HS-27A (cell line): ENCODE measurements around the gene NUDT6.
A peak's percentile ranks its signal among the peaks of the same experiment; 100 is the strongest.
"Not testable (repeated sequence)": the region's sequence is repeated elsewhere in the genome, so short reads cannot be mapped to it uniquely, and the experiment has no call there.

Experiments used
- DNase-seq: peaks from one replicate; pipeline ENCODE4 v3.0.0-alpha.2; 2012; ENCODE audit warnings: low read depth, missing footprints

NUDT6 gene, protein sequence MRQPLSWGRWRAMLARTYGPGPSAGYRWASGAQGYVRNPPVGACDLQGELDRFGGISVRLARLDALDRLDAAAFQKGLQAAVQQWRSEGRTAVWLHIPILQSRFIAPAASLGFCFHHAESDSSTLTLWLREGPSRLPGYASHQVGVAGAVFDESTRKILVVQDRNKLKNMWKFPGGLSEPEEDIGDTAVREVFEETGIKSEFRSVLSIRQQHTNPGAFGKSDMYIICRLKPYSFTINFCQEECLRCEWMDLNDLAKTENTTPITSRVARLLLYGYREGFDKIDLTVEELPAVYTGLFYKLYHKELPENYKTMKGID

DNA sequence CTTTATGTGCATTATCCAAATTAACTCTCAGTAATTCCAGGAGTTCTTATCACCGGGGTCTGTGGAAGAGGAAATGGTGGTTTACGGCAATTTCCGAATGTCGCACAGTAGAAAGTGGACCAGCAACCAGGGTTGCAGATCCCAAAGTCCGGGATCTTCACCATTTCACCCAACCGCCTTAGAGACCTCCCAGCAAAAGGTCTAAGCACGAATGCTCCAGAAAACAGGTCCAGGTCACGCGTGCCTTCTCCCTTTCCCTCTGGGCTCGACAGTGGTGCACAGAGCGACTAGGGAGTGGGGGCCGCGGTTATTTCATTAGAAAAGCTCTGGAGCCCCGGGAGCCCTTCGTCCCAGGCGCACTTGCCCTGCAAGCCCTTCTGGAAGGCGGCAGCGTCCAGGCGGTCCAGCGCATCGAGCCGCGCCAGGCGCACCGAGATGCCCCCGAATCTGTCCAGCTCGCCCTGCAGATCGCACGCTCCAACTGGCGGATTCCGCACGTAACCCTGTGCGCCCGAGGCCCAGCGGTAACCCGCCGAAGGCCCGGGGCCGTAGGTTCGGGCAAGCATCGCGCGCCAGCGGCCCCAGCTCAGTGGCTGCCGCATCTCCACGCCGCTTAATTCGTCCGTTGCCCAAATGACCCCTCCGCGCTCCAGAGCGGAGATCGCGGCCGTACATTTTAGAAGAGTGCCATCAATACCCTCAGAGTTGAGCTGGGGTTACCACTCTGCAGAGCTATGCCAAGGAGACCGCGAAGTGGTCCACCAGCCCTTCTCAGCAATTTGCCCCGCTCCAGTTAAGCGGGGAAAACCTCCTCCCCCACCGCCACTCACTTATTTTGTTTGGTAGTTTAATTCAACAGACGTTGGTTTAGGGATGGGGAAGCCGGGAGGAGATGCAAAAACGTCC, at the start of gene NUDT6:
TSS of gene NUDT6 (minus strand) at position 627 of the 906 bp plus-strand sequence. CDS start at position 602, 25 bp downstream.
- peak; percentile 41 for DNase-seq

DNA sequence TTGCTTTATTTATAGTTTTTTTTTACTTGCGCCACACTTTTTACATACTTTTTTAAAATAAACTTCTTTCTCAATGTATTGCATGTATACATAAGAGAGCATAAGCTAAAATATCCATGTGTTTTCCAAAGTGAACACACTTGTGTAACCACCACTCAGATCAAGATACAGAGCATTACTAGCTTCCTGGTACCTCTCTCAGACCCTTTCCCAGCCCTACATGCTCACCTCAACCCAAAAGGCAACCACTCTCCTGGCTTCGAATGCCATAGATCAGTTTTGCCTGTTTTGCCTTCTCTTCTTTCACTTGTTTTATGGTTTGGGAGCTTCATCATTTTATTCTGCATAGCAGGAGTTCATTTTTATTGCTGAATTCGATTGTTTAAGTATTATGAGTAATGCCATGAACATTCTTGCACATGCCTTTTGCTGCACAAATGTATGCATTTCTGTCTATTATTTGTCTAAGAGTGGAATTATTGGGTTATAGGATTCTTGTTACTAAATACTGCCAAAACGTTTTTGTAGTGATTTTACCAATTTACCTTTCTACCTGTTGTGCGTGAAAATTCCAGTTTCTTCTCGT, 45.9 kb upstream of the NUDT6 start:
- DNase-seq = no peak

DNA sequence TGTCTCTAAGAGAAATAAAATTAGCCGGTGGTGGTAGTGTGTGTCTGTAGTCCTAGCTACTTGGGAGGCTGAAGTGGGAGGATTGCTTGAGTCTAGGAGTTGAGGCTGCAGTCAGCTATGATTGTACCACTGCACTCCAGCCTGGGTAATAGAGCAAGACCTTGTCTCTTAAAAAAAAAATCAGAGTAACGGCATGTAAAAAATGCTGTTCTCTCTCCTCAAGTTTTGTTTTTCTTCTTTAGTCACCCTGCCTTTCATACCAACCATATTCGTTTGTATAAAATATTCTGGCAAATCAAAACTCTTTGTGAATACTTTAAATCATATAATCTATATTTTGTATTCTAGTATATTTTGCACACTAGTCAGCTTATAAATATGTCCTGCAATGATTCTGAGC, 44.8 kb upstream of the NUDT6 start:
- no peak for DNase-seq

DNA sequence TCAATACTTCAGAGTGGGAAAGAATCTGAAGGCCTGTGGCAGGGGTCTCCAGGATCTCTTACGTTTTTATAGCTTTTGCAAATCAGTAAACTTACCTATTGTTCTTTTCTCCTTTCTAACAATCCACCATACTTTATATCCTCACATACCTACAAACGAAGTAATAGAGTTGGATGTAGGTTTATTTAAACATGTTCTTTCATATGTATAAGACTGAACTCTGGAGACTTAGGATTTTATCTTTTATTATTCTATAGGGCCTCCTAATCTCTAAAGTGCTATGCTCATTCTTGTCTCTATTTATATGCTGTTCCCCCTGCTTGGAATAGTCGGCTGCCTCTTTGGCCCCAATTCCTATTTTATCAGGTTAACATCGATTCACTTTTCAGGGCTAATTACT, 43.8 kb upstream of the NUDT6 start:
- no peak for DNase-seq

DNA sequence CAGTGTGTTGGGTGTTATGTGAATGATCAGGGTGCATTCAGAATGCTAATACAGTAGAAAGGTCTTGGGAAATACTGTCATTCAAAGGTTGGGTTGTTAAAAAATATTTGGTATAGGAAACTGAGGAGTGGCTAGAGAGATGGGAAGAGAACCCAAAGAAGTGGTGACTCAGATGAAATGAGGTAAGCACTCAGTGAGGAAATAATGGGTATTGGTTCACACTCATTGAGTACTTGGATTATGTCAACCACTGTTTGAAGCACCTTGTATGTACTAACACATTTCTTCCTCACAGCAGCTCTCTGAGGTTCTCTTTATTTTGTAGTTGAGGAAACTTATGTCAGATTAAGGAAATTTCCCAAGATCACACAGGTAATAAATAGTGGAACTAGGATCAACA, 40.8 kb upstream of the NUDT6 start:
- no peak for DNase-seq

DNA sequence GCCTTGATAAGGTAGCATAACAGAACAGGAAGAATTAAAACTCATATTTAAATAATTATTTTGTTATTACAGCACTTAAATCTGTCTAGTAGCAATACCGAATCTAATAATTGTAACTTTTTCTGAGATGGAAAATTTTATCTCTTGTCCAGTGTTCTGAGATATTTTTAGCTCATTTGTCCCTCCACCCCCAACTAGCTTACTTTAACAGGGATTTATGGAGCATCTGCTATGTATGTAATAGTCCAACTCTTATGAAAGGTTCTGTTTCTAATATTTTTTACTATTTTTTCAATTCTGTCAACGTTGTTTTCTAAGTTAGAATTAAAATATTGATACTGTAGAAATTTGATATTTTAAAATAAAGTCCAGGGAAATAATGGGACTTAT, 38.2 kb upstream of the NUDT6 start:
- DNase-seq = no peak

DNA sequence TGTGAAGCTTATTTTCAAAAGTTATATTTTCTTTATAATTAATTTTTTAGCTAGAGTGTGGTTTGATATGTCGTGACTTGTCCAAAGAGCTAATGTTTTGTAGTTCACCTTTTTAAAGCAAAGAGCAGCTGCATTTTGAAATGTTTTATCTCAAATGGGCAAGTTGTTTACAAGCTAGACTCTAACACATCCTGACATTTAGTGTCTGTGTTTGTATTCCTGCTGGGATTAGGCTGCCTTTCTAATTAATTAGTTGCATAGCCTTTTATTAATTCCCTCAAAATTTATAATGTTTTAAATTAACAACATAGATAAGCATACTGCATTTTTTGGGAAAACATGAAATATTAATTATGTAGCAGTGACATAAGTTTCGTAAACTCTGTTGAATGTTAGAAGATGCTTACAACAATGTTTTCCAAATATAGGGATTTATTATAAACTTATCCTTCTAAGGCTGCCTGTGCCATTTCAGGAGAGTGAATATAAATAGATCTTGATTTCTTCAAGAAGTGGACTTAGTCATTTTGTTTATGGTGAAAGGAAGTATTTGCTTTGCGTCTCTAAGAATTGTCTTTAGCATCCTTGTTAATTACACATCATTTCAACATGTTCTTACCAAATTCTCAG, 37.7 kb upstream of the NUDT6 start:
- no peak for DNase-seq

DNA sequence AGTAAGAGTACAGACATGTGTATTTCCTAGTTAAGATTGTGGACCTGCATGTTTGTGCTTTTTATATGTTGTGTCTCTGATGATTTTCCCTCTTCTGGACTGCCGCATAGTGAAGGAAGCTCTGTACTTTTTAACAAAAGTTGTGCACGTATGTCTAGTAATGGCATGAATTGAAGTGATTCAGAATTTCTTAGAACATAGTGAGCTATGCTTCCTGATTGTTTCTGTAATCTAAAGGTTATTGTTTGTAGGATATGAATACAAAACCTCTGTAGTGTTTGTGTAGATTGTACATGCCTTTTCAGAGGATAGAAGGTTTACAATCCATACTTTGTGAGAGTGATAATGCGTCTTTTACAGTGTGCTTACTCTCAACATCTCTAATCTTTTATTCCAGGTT, 37.0 kb upstream of the NUDT6 start:
- DNase-seq = no peak

DNA sequence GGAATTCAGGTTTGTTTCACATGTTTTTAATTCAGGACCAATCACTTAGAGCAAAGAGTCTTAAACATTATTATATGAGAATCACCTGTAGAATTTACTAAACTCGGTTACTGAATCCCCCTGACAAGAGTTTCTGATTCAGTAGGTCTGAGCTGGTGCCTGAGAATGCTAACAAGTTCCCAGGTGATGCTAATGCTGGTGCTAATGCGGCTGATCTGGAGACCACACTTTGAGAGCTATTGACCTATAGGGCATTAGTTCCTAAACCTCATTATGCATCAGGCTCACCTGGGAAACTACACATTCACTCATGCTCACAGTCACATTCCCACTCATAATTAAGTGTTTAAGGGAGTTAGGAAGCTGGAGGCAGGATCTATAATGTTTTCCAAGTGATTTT, 36.1 kb upstream of the NUDT6 start:
- no peak for DNase-seq

DNA sequence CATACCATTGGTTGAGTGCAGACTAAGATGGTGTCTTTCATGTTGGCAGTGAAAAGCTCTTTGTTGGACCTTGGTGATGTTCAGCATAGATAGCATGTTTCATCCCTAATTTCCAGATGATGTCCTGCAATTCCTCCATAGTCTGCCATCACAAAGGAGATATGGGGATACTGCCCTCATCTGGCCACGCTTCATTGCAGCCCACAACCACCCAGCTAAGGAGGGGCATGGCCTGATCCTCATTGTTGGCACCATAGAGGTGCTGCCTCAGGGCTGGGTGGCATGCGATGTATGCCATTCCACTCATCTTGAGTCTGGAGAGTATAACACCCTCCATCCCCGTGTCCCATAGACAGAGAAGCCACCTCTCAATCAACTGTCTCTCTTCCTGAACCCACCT, 31.5 kb upstream of the NUDT6 start:
- no peak for DNase-seq

DNA sequence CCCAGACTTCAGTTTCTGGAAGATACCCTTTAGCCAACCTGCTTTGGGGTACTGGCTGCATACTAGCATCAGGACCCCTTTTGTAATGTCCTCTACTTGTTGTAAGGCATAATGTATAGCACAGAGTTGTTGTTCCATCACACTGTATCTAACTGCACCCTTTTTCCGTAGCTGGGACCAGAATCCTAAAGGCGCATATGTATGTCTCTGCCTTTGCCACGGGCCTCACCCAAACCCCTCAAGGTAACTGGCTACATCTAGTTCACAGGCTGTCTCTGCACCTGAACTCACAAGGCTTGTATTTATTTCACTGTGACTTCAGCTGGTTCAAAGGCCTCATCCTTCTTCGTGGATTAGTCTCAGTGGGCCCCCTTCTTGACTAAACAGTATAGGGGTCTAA, 29.6 kb upstream of the NUDT6 start:
- no peak for DNase-seq

DNA sequence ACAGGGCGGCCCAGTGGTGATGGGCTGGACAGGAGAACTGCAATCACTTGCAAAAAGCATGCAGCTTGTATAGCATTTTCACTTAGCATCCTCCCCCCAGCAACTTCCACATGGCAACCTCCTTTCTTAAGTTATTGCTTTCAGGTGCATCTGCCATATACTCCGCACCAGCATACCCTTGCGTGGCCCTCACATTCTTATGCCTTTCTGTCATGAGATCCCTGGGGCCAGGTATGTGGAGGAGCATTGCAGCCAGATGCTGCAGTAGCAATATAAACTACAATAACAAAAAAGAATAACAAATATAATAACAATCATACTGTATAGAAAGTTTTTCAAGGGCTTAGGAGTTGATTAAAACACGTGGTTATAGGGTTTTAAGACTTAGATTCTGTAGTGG, 26.3 kb upstream of the NUDT6 start:
- no peak for DNase-seq

DNA sequence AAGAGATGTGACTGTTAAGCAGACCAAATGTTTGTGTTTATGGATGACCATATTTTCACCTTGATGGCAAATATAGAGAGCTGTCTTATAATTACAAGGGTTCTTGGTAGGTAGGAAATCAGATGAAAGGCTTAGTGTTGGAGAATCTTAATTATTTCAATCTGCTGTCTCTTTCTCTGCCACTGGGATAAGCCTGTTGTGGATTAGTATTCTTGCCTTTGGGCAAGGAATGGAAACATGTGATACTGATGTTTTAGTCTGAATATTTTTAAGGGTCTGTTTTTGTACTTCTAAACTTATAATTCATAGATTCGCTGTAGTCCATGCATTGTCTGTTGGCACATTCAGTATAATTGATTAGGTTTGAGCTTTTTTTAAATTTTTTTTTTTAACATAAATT, 23.7 kb upstream of the NUDT6 start:
- DNase-seq = no peak

DNA sequence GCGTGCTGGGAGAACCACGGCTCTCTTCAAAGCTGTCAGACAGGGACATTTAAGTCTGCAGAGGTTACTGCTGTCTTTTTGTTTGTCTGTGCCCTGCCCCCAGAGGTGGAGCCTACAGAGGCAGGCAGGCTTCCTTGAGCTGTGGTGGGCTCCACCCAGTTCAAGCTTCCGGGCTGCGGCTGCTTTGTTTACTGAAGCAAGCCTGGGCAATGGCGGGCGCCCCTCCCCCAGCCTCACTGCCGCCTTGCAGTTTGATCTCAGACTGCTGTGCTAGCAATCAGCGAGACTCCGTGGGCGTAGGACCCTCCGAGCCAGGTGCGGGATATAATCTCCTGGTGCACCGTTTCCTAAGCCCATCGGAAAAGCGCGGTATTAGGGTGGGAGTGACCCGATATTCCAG, 22.7 kb upstream of the NUDT6 start:
- not testable (repeated sequence) for DNase-seq

DNA sequence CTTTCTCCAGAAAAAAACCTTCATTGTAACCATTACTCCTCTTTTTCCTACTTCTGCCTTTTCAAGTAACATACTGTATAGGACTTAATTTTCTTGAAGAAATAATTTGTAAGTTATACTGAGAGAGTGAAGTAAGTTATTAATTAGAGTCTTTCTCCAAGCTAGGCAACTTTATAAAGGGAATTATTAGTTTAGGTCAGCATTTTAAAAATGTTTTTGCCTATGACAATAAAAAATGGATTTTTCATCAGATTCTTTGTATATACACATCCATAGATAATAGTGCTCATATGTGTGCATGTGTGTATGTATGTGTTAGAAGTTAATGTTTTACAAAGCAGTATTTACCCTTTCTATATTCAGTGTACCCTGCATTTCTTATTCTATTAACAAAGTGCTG, 10.4 kb upstream of the NUDT6 start:
- DNase-seq = no peak

DNA sequence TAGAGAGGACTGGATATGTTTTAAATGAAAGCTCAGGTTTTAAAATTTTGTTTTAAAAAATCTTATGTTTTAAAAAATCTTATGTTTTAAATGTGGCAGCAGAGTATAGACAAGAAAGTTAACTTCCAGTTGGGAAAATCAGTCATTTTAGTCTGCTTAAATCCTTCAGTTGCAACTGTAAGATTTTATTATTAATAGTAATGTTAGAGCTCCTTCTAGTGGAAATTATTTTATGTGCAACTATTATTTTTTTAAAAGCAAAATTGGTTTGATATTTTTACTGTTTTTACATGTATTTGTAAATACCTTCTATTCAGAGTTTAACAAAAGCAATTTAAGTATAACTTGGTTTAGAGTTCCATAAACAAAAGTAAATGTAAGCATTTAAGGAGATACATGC, 8.5 kb upstream of the NUDT6 start:
- DNase-seq = no peak

DNA sequence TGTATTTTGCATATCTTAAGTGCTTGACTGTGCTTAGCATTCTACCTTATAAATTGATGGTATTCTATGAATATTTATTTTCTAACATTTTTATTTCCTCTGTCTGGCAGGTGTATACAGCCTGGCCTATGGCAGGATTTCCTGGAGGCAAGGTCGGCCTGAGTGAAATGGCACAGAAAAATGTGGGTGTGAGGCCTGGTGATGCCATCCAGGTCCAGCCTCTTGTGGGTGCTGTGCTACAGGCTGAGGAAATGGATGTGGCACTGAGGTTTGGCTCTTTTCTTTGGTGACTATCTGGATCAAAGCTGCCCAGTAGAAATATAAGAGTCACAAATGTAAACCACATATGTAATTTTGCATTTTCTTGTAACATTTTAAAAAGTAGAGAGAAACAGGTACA, 6.5 kb upstream of the NUDT6 start:
- no peak for DNase-seq

DNA sequence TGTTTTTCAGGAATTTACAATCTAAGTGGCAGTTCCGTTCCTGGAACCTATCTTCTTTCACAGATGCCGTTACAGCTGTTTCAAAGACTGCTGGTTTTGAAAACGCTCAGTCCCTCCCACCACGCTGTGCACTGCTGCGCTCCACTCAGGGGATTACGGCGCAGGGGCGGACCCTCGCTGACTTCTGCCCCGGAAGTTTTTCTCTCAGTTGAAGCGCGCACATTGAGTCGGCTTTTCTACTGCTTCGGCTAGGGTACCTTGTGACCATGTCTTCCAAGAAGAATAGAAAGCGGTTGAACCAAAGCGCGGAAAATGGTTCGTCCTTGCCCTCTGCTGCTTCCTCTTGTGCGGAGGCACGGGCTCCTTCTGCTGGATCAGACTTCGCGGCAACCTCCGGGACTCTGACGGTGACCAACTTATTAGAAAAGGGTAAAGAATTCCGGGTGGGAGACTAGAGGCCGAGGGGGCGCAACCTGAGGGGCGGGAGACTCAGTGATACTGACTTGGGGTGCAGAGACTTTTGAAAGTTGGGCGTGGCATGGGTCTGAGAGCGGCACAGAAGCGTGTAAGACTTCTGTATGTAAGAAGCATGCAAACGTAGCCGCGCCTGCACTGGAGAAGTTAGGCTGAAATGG, 597 bp upstream of the NUDT6 start:
- peak; percentile 53 for DNase-seq

DNA sequence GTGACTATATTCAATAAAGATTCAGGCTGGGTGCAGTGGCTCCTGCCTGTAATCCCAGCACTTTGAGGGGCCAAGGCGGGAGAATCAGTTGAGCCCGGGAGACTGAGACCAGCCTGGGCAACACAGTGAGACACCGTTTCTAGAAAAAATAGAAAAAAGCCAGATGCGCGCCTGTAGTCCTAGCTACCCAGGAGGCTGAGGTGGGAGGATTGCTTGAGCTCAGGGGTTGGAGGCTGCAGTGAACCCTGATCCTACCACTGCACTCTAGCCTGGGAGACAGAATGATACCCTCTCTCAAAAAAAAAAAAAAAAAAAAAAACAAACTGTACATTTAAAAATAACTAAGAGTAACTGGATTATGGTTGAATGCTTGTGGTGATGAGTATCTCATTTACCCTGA, 1.1 kb downstream of the NUDT6 start:
- no peak for DNase-seq

DNA sequence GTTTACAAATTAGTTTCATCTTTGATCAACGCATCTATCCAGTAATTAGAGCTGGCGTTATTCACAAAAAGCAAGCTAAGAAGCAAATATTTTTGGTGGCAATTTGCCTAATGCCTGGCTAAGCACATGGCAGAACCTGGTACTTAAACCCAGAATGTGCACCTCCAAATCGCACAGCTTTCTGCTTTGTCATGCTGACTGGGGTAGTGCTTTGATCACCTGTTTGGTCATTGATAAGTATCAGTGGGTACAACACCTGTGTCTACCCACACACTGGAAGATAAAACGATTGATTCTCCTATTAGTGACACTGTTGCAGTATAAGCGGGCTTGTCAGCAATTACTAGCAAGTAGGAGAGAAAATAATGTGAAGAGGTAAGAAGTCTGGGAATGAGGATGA, 1.9 kb downstream of the NUDT6 start:
- no peak for DNase-seq

DNA sequence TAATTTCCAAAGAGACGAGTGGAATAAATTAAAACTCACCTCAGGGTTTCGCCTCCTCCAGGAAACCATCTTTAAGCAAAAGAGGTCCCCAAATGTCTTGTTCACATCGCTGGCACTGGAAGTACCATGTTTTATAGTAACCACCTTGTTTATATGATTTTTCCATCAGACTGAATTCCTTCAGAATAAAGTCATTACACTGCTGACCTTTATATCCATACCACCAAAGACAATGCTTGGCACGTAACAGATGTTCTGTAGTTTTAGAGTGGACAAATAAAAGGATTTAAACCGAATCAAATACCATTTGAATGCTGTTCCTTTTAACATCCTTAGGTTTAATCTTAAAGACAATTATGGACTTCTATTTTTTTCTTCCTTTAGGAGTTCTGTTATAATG, 4.7 kb downstream of the NUDT6 start:
- no peak for DNase-seq

DNA sequence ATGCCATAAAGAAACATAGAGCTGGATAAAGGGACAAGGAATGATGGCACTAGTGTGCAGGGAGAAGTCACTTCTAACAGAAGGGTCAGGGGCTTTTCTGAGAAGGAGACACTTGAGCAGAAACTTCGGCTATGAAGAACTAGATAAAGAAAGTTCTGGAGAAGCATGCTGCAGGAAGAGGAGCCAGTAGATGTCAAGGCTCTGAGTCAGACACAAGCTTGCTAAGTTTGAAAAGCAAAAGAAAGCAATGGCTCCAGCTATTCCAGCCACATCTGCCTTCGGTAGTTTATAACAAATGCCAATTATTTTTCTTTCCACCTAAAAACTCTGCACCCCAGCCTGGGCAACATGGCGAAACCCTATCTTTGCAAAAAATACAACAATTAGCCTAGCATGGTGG, 7.5 kb downstream of the NUDT6 start:
- DNase-seq = no peak
